GM21619 (cell line): ENCODE measurements around the gene CCBE1.
"Not testable (repeated sequence)": the region's sequence is repeated elsewhere in the genome, so short reads cannot be mapped to it uniquely, and the experiment has no call there.

Experiments
- ATAC-seq: cut with Tn5 transposase; IDR thresholded peaks from one replicate; pipeline ENCODE4 v1.9.1; 2021; ENCODE audit not compliant: unreplicated experiment

Gene CCBE1

GRCh38 chr18:59697236-59697932, at the start of gene CCBE1:
Gene CCBE1, minus strand, starts transcription at chr18:59697423.
- peak; percentile 54 for ATAC-seq

GRCh38 chr18:59744271-59744721, 47.1 kb upstream of the CCBE1 start:
- ATAC-seq: no peak

GRCh38 chr18:59743566-59743965, 46.3 kb upstream of the CCBE1 start:
- ATAC-seq: no peak

- no peak for ATAC-seq
Measured at GRCh38 chr18:59742325-59743111, 45.3 kb upstream of the CCBE1 start.

- no peak for ATAC-seq
Measured at GRCh38 chr18:59740141-59740540, 42.9 kb upstream of the CCBE1 start.

- no peak for ATAC-seq
Measured at GRCh38 chr18:59737776-59738300, 40.6 kb upstream of the CCBE1 start.

- ATAC-seq: not testable (repeated sequence)
Measured at GRCh38 chr18:59737335-59737734, 40.1 kb upstream of the CCBE1 start.

- no peak for ATAC-seq
Measured at GRCh38 chr18:59736061-59736460, 38.8 kb upstream of the CCBE1 start.

GRCh38 chr18:59735269-59735860, 38.1 kb upstream of the CCBE1 start:
- no peak for ATAC-seq

GRCh38 chr18:59733421-59733820, 36.2 kb upstream of the CCBE1 start:
- ATAC-seq: no peak

GRCh38 chr18:59730896-59731295, 33.7 kb upstream of the CCBE1 start:
- ATAC-seq: no peak

GRCh38 chr18:59729781-59730180, 32.6 kb upstream of the CCBE1 start:
- ATAC-seq: no peak

GRCh38 chr18:59728816-59729215, 31.6 kb upstream of the CCBE1 start:
- no peak for ATAC-seq

- no peak for ATAC-seq
Measured at GRCh38 chr18:59725142-59725541, 27.9 kb upstream of the CCBE1 start.

GRCh38 chr18:59724103-59724502, 26.9 kb upstream of the CCBE1 start:
- no peak for ATAC-seq

GRCh38 chr18:59721931-59722330, 24.7 kb upstream of the CCBE1 start:
- no peak for ATAC-seq

GRCh38 chr18:59721211-59721610, 24.0 kb upstream of the CCBE1 start:
- ATAC-seq: no peak

GRCh38 chr18:59719544-59720181, 22.4 kb upstream of the CCBE1 start:
- no peak for ATAC-seq

GRCh38 chr18:59718464-59719157, 21.4 kb upstream of the CCBE1 start:
- no peak for ATAC-seq

GRCh38 chr18:59718108-59718463, 20.9 kb upstream of the CCBE1 start:
- no peak for ATAC-seq

- ATAC-seq: no peak
Measured at GRCh38 chr18:59717291-59717690, 20.1 kb upstream of the CCBE1 start.
